ENCODE measurements around the gene ZGPAT. TPM values are rescaled to one million over a fixed set of nuclear protein-coding genes. Genes with fewer than 3 reads are reported as not detected.

The ZGPAT gene
- total and polyA plus RNA-seq, 2 of the 8 experiments (the other 6 are each of a cell fraction or from before 2014, with no cell fraction given), result 14.5 to 21.4 TPM

GRCh38 chr20:63778034-63778752, 70.4 kb downstream of the ZGPAT start:
- ChIA-PET POLR2A (ENCODE audit: partially characterized antibody) (interaction anchor here (0.7 to 1.3 kb wide), 4 partner anchors 9 to 87 kb away, joined by 3 read pairs; partner anchors contain the start of genes LIME1 and TPD52L2), CTCF (ENCODE audit: partially characterized antibody) (interaction anchor here (0.8 to 10.7 kb wide), 8 partner anchors 11 to 100 kb away, joined by 3 to 191 read pairs (median 4); partner anchors contain the start of gene ABHD16B)
- no peak overlapping the region for H2BK120ac ChIP-seq (replicated peaks; ENCODE audit: low read depth, low read length)
- no peak overlapping the region for H2BK15ac ChIP-seq (ENCODE audit: low read length)
- H3K14ac ChIP-seq (ENCODE audit: insufficient read length), result peak overlapping the region; percentile 31
- no peak overlapping the region for H2BK5ac ChIP-seq (ENCODE audit: low read depth, low read length)
- H3K23ac ChIP-seq (ENCODE audit: insufficient read length), result no peak overlapping the region
- no peak for FAIRE-seq
- no peak overlapping the region for H2AFZ ChIP-seq (ENCODE audit: low read length)
- H4K5ac ChIP-seq (ENCODE audit: insufficient read length, low read depth, low read length), result no peak overlapping the region
- no peak overlapping the region for H3K18ac ChIP-seq (ENCODE audit: extremely low read depth, low read length)
- no peak overlapping the region for H3K27ac ChIP-seq (ENCODE audit: low read depth, low read length)
- no peak overlapping the region for H3K4ac ChIP-seq (replicated peaks; ENCODE audit: insufficient read length, low read depth, low read length)
- H2BK12ac ChIP-seq (ENCODE audit: low read depth, low read length), result no peak overlapping the region
- H2BK20ac ChIP-seq (ENCODE audit: low read length), result no peak overlapping the region
- H3K56ac ChIP-seq (replicated peaks; ENCODE audit: insufficient read length, low read depth, low read length), result no peak overlapping the region
- H2AK5ac ChIP-seq (ENCODE audit: low read depth, low read length), result no peak overlapping the region
- no peak overlapping the region for H3K4me3 ChIP-seq (ENCODE audit: extremely low read depth in 1 of 4, insufficient read depth in 2 of 4, low read depth in 3 of 4, low read length in 4 of 4)
- no peak for DNase-seq (ENCODE audit: low read depth in 1 of 2, low spot score in 2 of 2)
- no peaks in the 10 kb centered on the region for H3K27me3 ChIP-seq (replicated peaks in 1 of 4; ENCODE audit: control insufficient read depth in 3 of 4, extremely low read depth in 1 of 4, insufficient read depth in 3 of 4, low read length in 3 of 4)
- peaks cover 0 to 3% of the 10 kb centered on the region in 2 experiments; a peak in 1 of 4 replicates for H3K9me3 ChIP-seq (ENCODE audit: insufficient read depth in 2 of 2, low read depth in 1 of 2, low read length in 1 of 2)
- H3K36me3 ChIP-seq (ENCODE audit: control insufficient read depth in 2 of 4, insufficient read depth in 4 of 4, low read length in 3 of 4), result no peaks in the 10 kb centered on the region
- peaks cover 12% of the 10 kb centered on the region for H3K79me1 ChIP-seq (ENCODE audit: low read depth, low read length)
- H4K8ac ChIP-seq (ENCODE audit: extremely low read depth, insufficient read depth, low read length), result no peak overlapping the region
- H3K9ac ChIP-seq (replicated peaks in 1 of 4; ENCODE audit: extremely low read depth in 1 of 4, low read depth in 3 of 4, low read length in 3 of 4), result no peak overlapping the region
- peaks cover 0 to 9% (median 6%) of the 10 kb centered on the region in 4 experiments; a peak in 5 of 7 replicates for H3K4me1 ChIP-seq (replicated peaks in 1 of 4; ENCODE audit: control insufficient read depth in 3 of 4, insufficient read depth in 4 of 4, low read length in 3 of 4)
- peaks cover 4 to 11% of the 10 kb centered on the region in 2 experiments; a peak in 2 of 4 replicates for H3K79me2 ChIP-seq (ENCODE audit: control insufficient read depth in 1 of 2, insufficient read depth in 2 of 2, low read length in 2 of 2)
- H3K23me2 ChIP-seq (ENCODE audit: low read depth, low read length), result peaks cover 7% of the 10 kb centered on the region; the same call in 1 of the 2 replicates
- H4K91ac ChIP-seq (replicated peaks; ENCODE audit: insufficient read length, low read length), result no peak overlapping the region
- WGBS, 2 experiments (ENCODE audit: extremely low coverage in 1 of 2, insufficient coverage in 1 of 2, insufficient read length in 1 of 2, insufficient replicate concordance in 2 of 2, low coverage in 1 of 2, low lambda C conversion rate in 2 of 2, missing lambda C conversion rate in 1 of 2), result 77% methylated on average over 19 of the region's 19 CpGs; no CpG with 5 or more reads in 1 of the 2 experiments
- H4K20me1 ChIP-seq (replicated peaks in 1 of 2; ENCODE audit: control insufficient read depth in 1 of 2, insufficient read depth in 2 of 2, low read length in 2 of 2), result peaks cover 3 to 14% of the 10 kb centered on the region in 2 experiments
- no peak overlapping the region for H3K4me2 ChIP-seq (ENCODE audit: insufficient read depth in 1 of 2, low read depth in 2 of 2, low read length in 2 of 2)
- TF ChIP-seq SIX5 (IDR thresholded peaks at IDR 0.05; ENCODE audit: low read depth, low read length), result no peak
- TF ChIP-seq NRF1 (IDR thresholded peaks at IDR 0.05; ENCODE audit: low read depth, low read length), result no peak
- TF ChIP-seq E2F6 (IDR thresholded peaks at IDR 0.05), result no peak
- no peak for TF ChIP-seq HDAC6 (IDR thresholded peaks at IDR 0.05; ENCODE audit: low read depth, low read length)
- TF ChIP-seq SIN3A (conservative IDR thresholded peaks at IDR 0.05 in 1 of 2, IDR thresholded peaks at IDR 0.05 in 1 of 2; ENCODE audit: low read depth in 1 of 2, low read length in 2 of 2), result no peak
- no peak for TF ChIP-seq TAF1 (IDR thresholded peaks at IDR 0.05; ENCODE audit: low read depth, low read length)
- no peak for TF ChIP-seq EP300 (IDR thresholded peaks at IDR 0.05; ENCODE audit: borderline replicate concordance in 1 of 2, low read depth in 2 of 2, low read length in 2 of 2)
- no peak for TF ChIP-seq BACH1 (IDR thresholded peaks at IDR 0.05; ENCODE audit: low read length)
- no peak for TF ChIP-seq PHF8 (conservative IDR thresholded peaks at IDR 0.05; ENCODE audit: low read depth, low read length)
- TF ChIP-seq MAFK (IDR thresholded peaks at IDR 0.05; ENCODE audit: low read depth, low read length), result no peak
- no peak for TF ChIP-seq CEBPB (IDR thresholded peaks at IDR 0.05; ENCODE audit: low read depth, low read length)
- no peak for TF ChIP-seq BRCA1 (IDR thresholded peaks at IDR 0.05; ENCODE audit: low read depth, low read length)

Data from H1 (cell line).